HepG2 (cell line): Measurements from ENCODE around the gene BRAT1. TPM values are rescaled to one million over a fixed set of nuclear protein-coding genes. Genes with fewer than 3 reads are reported as not detected.

Experiments
- ERF ChIP-seq: IDR thresholded peaks from 2 replicates; pipeline ENCODE4 v1.6.1; 2018; ENCODE audit warnings: missing biosample characterization, missing genetic modification reagents
- GABPB1 ChIP-seq: IDR thresholded peaks from 2 replicates; pipeline ENCODE4 v1.6.1; 2016; ENCODE audit warnings: mild to moderate bottlenecking, missing genetic modification reagents, moderate library complexity, missing compliant biosample characterization
- KDM1A ChIP-seq: IDR thresholded peaks from 2 replicates; pipeline ENCODE4 v1.6.1; 2016; ENCODE audit warnings: missing compliant biosample characterization
- KDM5A ChIP-seq: fragments of 200-600 bp; sonication (generic); IDR thresholded peaks from 2 replicates; pipeline ENCODE4 v1.7.0; 2018; ENCODE audit warnings: antibody characterized with exemption, mild to moderate bottlenecking, low read length, borderline replicate concordance
- LRRFIP1 ChIP-seq: sonication (generic); formaldehyde crosslinking; conservative IDR thresholded peaks from 2 replicates; pipeline ENCODE4 v1.4.0; 2020; ENCODE audit warnings: missing genetic modification reagents
- RBM22 ChIP-seq: fragments of 200-400 bp; formaldehyde crosslinking; optimal IDR thresholded peaks from 2 replicates; pipeline ENCODE3; 2017; ENCODE audit warnings: mild to moderate bottlenecking, low read length, moderate library complexity
- RCOR2 ChIP-seq: IDR thresholded peaks from 2 replicates; pipeline ENCODE4 v1.6.1; 2016; ENCODE audit warnings: missing biosample characterization, missing genetic modification reagents
- RELA ChIP-seq: sonication (generic); formaldehyde crosslinking; IDR thresholded peaks from 2 replicates; pipeline ENCODE4 v1.4.0; 2020; ENCODE audit warnings: missing genetic modification reagents
- SALL1 ChIP-seq: sonication (generic); formaldehyde crosslinking; IDR thresholded peaks from 2 replicates; pipeline ENCODE4 v1.8.0; 2022; ENCODE audit warnings: mild to moderate bottlenecking, missing genetic modification reagents
- SPEN ChIP-seq: sonication (generic); formaldehyde crosslinking; IDR thresholded peaks from 2 replicates; pipeline ENCODE4 v1.5.1; 2020; ENCODE audit warnings: low read depth, mild to moderate bottlenecking, missing genetic modification reagents
- TFAP4 ChIP-seq: sonication (generic); IDR thresholded peaks from 2 replicates; pipeline ENCODE4 v1.6.1; 2016; ENCODE audit warnings: low read depth, borderline replicate concordance
- TFE3 ChIP-seq: IDR thresholded peaks from 2 replicates; pipeline ENCODE4 v1.6.1; 2016
- ZBTB25 ChIP-seq: IDR thresholded peaks from 2 replicates; pipeline ENCODE4 v1.6.1; 2018; ENCODE audit warnings: missing genetic modification reagents
- ZKSCAN8 ChIP-seq: IDR thresholded peaks from 2 replicates; pipeline ENCODE4 v1.6.1; 2016; ENCODE audit warnings: borderline replicate concordance, missing genetic modification reagents, missing compliant biosample characterization
- ZMAT3 ChIP-seq: sonication (generic); formaldehyde crosslinking; conservative IDR thresholded peaks from 2 replicates; pipeline ENCODE4 v1.7.0; 2021; ENCODE audit warnings: missing genetic modification reagents
- ZNF570 ChIP-seq: sonication (generic); formaldehyde crosslinking; IDR thresholded peaks from 2 replicates; pipeline ENCODE4 v1.4.0; 2020; ENCODE audit warnings: mild to moderate bottlenecking, missing genetic modification reagents, borderline replicate concordance
- ZNF766 ChIP-seq: sonication (generic); formaldehyde crosslinking; IDR thresholded peaks from 2 replicates; pipeline ENCODE4 v1.5.0; 2020; ENCODE audit warnings: missing genetic modification reagents, borderline replicate concordance
- ZNF768 ChIP-seq: sonication (generic); formaldehyde crosslinking; IDR thresholded peaks from 2 replicates; pipeline ENCODE4 v1.4.0; 2020; ENCODE audit warnings: missing genetic modification reagents
- ZNF788 ChIP-seq: sonication (generic); formaldehyde crosslinking; IDR thresholded peaks from 2 replicates; pipeline ENCODE4 v1.5.0; 2020; ENCODE audit warnings: mild to moderate bottlenecking, missing genetic modification reagents, borderline replicate concordance
- polyA plus RNA-seq, 8 experiments: library from polyadenylated mRNA; depleted of rRNA in 3 of 8; stranded (reverse) in 7 of 8; unstranded in 1 of 8; fragments of >200 nt; fragmentation: Illumina TruSeq in 4 of 8; extraction: Trizol in 4 of 8; gene quantifications; 2 replicates each; pipeline versions ENCODE4 v1.2.1 to v1.2.3, GENCODE V29; 2011 to 2016; ENCODE audit warnings: low read depth in 4 of 8, missing spikeins in 1 of 8, mixed read lengths in 1 of 8; ENCODE audit not compliant: insufficient read depth in 1 of 8
- total RNA-seq, 5 experiments: library from RNA; depleted of rRNA; stranded (reverse); fragments of >200 nt; fragmentation: Illumina TruSeq; extraction: Trizol; gene quantifications; 2 replicates each; pipeline ENCODE4 v1.2.3, GENCODE V29; 2016; ENCODE audit warnings: low read depth in 1 of 5
- TF ChIP-seq, protein P1 (sequence below): sonication (generic); formaldehyde crosslinking; IDR thresholded peaks from 2 replicates; pipeline ENCODE4 v1.4.0; 2020; ENCODE audit warnings: low read depth, missing genetic modification reagents

Gene BRAT1
- total and polyA plus RNA-seq, 2 of the 13 experiments (the other 11 are each of a cell fraction or from before 2014, with no cell fraction given), result 10.2 to 20.3 TPM

- TF ChIP-seq, protein P1, sequence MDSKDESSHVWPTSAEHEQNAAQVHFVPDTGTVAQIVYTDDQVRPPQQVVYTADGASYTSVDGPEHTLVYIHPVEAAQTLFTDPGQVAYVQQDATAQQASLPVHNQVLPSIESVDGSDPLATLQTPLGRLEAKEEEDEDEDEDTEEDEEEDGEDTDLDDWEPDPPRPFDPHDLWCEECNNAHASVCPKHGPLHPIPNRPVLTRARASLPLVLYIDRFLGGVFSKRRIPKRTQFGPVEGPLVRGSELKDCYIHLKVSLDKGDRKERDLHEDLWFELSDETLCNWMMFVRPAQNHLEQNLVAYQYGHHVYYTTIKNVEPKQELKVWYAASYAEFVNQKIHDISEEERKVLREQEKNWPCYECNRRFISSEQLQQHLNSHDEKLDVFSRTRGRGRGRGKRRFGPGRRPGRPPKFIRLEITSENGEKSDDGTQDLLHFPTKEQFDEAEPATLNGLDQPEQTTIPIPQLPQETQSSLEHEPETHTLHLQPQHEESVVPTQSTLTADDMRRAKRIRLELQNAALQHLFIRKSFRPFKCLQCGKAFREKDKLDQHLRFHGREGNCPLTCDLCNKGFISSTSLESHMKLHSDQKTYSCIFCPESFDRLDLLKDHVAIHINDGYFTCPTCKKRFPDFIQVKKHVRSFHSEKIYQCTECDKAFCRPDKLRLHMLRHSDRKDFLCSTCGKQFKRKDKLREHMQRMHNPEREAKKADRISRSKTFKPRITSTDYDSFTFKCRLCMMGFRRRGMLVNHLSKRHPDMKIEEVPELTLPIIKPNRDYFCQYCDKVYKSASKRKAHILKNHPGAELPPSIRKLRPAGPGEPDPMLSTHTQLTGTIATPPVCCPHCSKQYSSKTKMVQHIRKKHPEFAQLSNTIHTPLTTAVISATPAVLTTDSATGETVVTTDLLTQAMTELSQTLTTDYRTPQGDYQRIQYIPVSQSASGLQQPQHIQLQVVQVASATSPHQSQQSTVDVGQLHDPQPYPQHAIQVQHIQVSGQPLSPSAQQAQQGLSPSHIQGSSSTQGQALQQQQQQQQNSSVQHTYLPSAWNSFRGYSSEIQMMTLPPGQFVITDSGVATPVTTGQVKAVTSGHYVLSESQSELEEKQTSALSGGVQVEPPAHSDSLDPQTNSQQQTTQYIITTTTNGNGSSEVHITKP (CRISPR knock-in tag), result peak; percentile 94
- TF ChIP-seq ZNF788 (CRISPR knock-in tag) (peak; percentile 57; the same call in 1 of the 2 replicates), SALL1 (CRISPR knock-in tag) (peak; percentile 46; the same call in 1 of the 2 replicates), RCOR2 (CRISPR knock-in tag) (peak; percentile 59; the same call in 1 of the 2 replicates), ZNF768 (CRISPR knock-in tag) (no peak; the same call in 1 of the 2 replicates), RBM22 (peak; percentile 35), ZMAT3 (peak; percentile 78; the same call in 1 of the 2 replicates), ZNF766 (CRISPR knock-in tag) (0 out of 2 replicates have a peak, but pooled peaks have one; percentile 25), GABPB1 (peak; percentile 76; the same call in 1 of the 2 replicates), TFE3 (CRISPR knock-in tag) (0 out of 2 replicates have a peak, but pooled peaks have one; percentile 16), ZNF570 (CRISPR knock-in tag) (no peak), TFAP4 (peak; percentile 39; the same call in 1 of the 2 replicates), SPEN (peak; percentile 60), KDM1A (CRISPR knock-in tag) (peak; percentile 70; the same call in 1 of the 2 replicates), ZKSCAN8 (no peak), LRRFIP1 (CRISPR knock-in tag) (no peak), ERF (peak; percentile 48; the same call in 1 of the 2 replicates), ZBTB25 (CRISPR knock-in tag) (no peak), KDM5A (0 out of 2 replicates have a peak, but pooled peaks have one; percentile 19), RELA (CRISPR knock-in tag) (no peak)
Measured at GRCh38 chr7:2558629-2559282, 3.4 kb upstream of the BRAT1 start, which contains the start of gene IQCE (continued).
